Measurements from ENCODE around the gene TNNC2. TPM values are rescaled to one million over a fixed set of nuclear protein-coding genes. Genes with fewer than 3 reads are reported as not detected.

Gene TNNC2
- total RNA-seq, 1 experiment from 2014 or later, result not detected

DNA sequence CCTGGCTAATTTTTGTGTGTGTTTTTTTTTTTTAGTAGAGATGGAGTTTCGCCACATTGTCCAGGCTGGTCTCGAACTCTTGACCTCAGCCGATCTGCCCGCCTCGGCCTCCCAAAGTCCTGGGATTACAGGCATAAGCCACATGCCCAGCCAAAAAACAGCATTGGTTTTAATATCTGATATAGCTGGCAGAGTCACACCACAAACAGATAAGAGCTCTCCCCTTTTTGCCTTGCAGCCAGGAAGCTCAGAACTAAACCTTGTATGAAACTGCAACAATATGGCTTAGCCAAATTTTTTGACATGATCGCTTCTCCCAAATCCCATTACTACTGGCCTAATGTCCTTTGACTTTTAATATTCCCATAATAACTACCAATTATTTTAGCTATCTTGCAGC lies 25.2 kb upstream of the TNNC2 start:
- intact Hi-C loops (cut with micrococcal nuclease; ENCODE audit: unreplicated experiment), result no loop called here
- no peaks in the 10 kb centered on the region for H3K36me3 ChIP-seq (ENCODE audit: control insufficient read depth, insufficient read depth, low read length)
- H3K9me3 ChIP-seq, result no peaks in the 10 kb centered on the region
- Mint-ChIP-seq H3K27me3 (ENCODE audit: insufficient read depth, unreplicated experiment) (no peaks in the 10 kb centered on the region), H3K36me3 (ENCODE audit: insufficient read depth, unreplicated experiment) (peaks cover 15% of the 10 kb centered on the region), H3K9me3 (ENCODE audit: unreplicated experiment) (no peaks in the 10 kb centered on the region), H3K4me1 (ENCODE audit: low read depth, unreplicated experiment) (peaks cover 6% of the 10 kb centered on the region), H3K4me3 (ENCODE audit: unreplicated experiment) (no peak overlapping the region), H3K27ac (ENCODE audit: unreplicated experiment) (no peak overlapping the region)
- POLR2A ChIA-PET, result interaction anchor here (0.5 kb wide), 1 partner anchor 10 kb away, joined by 3 read pairs; no protein-coding TSS in a partner anchor
- H3K27me3 ChIP-seq (replicated peaks; ENCODE audit: control insufficient read depth, insufficient read depth, low read length), result no peaks in the 10 kb centered on the region
- H3K4me1 ChIP-seq, result peaks cover 6% of the 10 kb centered on the region
- H3K4me3 ChIP-seq (ENCODE audit: low read depth, low read length), result no peak overlapping the region
- CTCF ChIA-PET, result interaction anchor here (0.7 to 0.9 kb wide), 2 partner anchors 28 to 30 kb away, joined by 3 to 4 read pairs; no protein-coding TSS in a partner anchor
- TF ChIP-seq CTCF (IDR thresholded peaks at IDR 0.05; ENCODE audit: insufficient read depth in 1 of 2, low read depth in 1 of 2, low read length in 1 of 2, severe bottlenecking in 1 of 2, unreplicated experiment in 1 of 2), result no peak
- DNase-seq, result no peak
- no TSS peak for BruUV-seq (replicated peaks)

DNA sequence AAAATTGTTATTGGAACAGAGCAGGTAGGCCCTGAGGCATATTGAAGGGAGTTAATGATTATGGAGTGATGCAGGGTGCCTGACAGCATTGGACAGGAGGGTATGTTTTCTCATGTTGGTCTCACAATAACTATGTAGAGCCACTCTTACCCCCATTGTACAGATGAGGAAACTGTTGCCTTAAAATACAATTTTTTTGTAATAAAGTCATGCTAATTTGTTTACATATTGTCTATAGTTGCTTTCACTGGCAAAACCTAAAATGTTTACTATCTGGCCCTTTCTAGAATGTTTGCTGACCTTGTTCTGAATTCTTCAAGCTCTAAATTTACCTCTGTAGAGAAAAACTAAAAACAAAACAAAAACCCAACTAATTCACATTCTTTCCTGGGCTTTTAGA lies 24.4 kb upstream of the TNNC2 start:
- H3K4me3 Mint-ChIP-seq (ENCODE audit: unreplicated experiment), result no peak overlapping the region
- DNase-seq, result no peak
- Histone ChIP-seq H3K9me3 (no peaks in the 10 kb centered on the region), H3K4me1 (peaks cover 5% of the 10 kb centered on the region), H3K27me3 (replicated peaks; ENCODE audit: control insufficient read depth, insufficient read depth, low read length) (no peaks in the 10 kb centered on the region), H3K36me3 (ENCODE audit: control insufficient read depth, insufficient read depth, low read length) (no peaks in the 10 kb centered on the region), H3K4me3 (ENCODE audit: low read depth, low read length) (no peak overlapping the region)
- no peak overlapping the region for H3K27ac Mint-ChIP-seq (ENCODE audit: unreplicated experiment)
- ChIA-PET POLR2A (no interaction called here), CTCF (interaction anchor here (0.7 kb wide), 1 partner anchor 27 kb away, joined by 3 read pairs; no protein-coding TSS in a partner anchor)
- H3K9me3 Mint-ChIP-seq (ENCODE audit: unreplicated experiment), result no peaks in the 10 kb centered on the region
- intact Hi-C loops (cut with micrococcal nuclease; ENCODE audit: unreplicated experiment), result no loop called here
- no TSS peak for BruUV-seq (replicated peaks)
- peaks cover 7% of the 10 kb centered on the region for H3K36me3 Mint-ChIP-seq (ENCODE audit: insufficient read depth, unreplicated experiment)
- peaks cover 6% of the 10 kb centered on the region for H3K4me1 Mint-ChIP-seq (ENCODE audit: low read depth, unreplicated experiment)
- no peaks in the 10 kb centered on the region for H3K27me3 Mint-ChIP-seq (ENCODE audit: insufficient read depth, unreplicated experiment)
- no peak for TF ChIP-seq CTCF (IDR thresholded peaks at IDR 0.05; ENCODE audit: insufficient read depth in 1 of 2, low read depth in 1 of 2, low read length in 1 of 2, severe bottlenecking in 1 of 2, unreplicated experiment in 1 of 2)

DNA sequence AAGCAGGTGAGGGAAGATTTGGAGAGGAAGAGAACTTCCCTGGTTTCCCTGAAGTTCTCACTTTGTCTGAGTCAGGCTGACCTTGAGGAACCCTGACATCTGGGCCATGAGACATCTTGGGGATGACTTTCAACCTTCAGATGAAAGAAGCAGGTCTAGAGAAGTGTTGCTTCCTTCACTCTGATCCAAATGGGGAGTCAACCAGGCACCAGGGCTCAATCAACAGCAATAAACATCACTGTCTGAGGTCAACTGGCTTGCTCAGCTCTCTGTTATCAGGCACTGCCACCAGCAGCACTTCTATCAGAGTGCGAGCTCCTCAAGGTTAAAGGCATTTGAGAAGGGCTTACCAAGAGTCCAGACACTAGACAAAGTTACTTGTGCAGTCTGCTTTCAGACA lies 23.8 kb upstream of the TNNC2 start:
- H3K4me1 Mint-ChIP-seq (ENCODE audit: low read depth, unreplicated experiment), result peaks cover 6% of the 10 kb centered on the region
- ChIA-PET CTCF (no interaction called here), POLR2A (no interaction called here)
- H3K27ac Mint-ChIP-seq (ENCODE audit: unreplicated experiment), result no peak overlapping the region
- Histone ChIP-seq H3K27me3 (replicated peaks; ENCODE audit: control insufficient read depth, insufficient read depth, low read length) (no peaks in the 10 kb centered on the region), H3K4me1 (no peaks in the 10 kb centered on the region; the same call in 1 of the 2 replicates), H3K9me3 (no peaks in the 10 kb centered on the region), H3K36me3 (ENCODE audit: control insufficient read depth, insufficient read depth, low read length) (no peaks in the 10 kb centered on the region), H3K4me3 (ENCODE audit: low read depth, low read length) (no peak overlapping the region)
- no peak for DNase-seq
- TF ChIP-seq CTCF (IDR thresholded peaks at IDR 0.05; ENCODE audit: insufficient read depth in 1 of 2, low read depth in 1 of 2, low read length in 1 of 2, severe bottlenecking in 1 of 2, unreplicated experiment in 1 of 2), result no peak
- H3K27me3 Mint-ChIP-seq (ENCODE audit: insufficient read depth, unreplicated experiment), result no peaks in the 10 kb centered on the region
- no peak overlapping the region for H3K4me3 Mint-ChIP-seq (ENCODE audit: unreplicated experiment)
- no TSS peak for BruUV-seq (replicated peaks)
- H3K9me3 Mint-ChIP-seq (ENCODE audit: unreplicated experiment), result no peaks in the 10 kb centered on the region
- intact Hi-C loops (cut with micrococcal nuclease; ENCODE audit: unreplicated experiment), result no loop called here
- peaks cover 5% of the 10 kb centered on the region for H3K36me3 Mint-ChIP-seq (ENCODE audit: insufficient read depth, unreplicated experiment)

All from Caco-2 (cell line).